Stimulated activated CD4-positive, alpha-beta T cell treated with anti-CD3 and anti-CD28 coated beads, Interleukin-2, amount 100 ng/mL, for 24 hours (primary cell): Measurements from ENCODE around the gene C18orf63.
"Not testable (repeated sequence)": the region's sequence is repeated elsewhere in the genome, so short reads cannot be mapped to it uniquely, and the experiment has no call there.

Experiments used
- DNase-seq, 2 donors: peaks; one replicate each; pipeline ENCODE4 v3.0.0-alpha.2; 2020

The C18orf63 gene

GRCh38 chr18:74315464-74316256 is at the start of gene C18orf63:
TSS of gene C18orf63 (plus strand) at chr18:74315839. CDS start at chr18:74317866, 2,027 bp downstream.
- DNase-seq: no peak

DNA sequence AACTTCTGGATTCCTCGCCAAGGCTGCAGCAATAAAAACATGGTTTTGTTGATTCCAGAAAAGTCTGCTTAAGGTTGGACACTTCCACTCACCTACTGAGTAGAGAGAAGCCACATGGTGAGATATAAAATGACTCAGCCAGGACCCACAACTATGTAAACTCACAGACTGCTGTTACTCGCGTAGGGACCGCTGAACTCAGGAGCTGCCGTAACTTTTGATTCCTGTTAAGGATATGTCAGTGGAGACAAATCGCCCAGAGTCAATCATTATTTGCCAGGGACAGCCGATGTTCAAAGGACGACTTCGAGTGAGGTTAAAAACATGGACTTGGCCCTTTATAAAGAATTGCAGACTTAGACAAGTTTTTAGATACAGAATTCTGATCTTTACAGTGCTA is 49.5 kb upstream of the C18orf63 start:
- no peak for DNase-seq

DNA sequence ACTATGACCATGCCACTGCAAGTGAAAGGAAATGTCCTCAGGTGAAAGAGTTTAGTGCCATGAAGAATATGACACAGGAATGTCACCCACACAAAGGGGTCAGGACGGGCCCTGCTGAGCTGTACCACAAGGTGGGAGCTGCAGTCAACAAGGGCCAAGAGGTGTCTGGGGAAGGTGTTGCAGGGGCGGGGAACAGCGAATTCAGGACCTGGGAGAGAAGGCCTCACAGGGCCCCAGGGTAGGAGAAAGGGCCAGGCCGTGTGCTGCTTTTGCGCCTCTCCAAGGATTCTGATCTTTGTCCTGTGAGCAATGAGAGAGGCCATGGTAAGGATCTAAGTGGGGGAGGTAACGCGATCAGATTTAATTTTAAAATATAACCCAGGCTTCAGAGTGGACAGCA is 47.5 kb upstream of the C18orf63 start:
- no peak for DNase-seq

- DNase-seq: no peak
These were observed 46.6 kb upstream of the C18orf63 start for GRCh38 chr18:74268933-74269620.

GRCh38 chr18:74271635-74272034 is 44.0 kb upstream of the C18orf63 start:
- DNase-seq: no peak

GRCh38 chr18:74273394-74273793 is 42.2 kb upstream of the C18orf63 start:
- no peak for DNase-seq

- DNase-seq: no peak
These were observed 40.9 kb upstream of the C18orf63 start for GRCh38 chr18:74274700-74275099.

GRCh38 chr18:74275736-74276135 is 39.9 kb upstream of the C18orf63 start:
- DNase-seq: no peak

DNA sequence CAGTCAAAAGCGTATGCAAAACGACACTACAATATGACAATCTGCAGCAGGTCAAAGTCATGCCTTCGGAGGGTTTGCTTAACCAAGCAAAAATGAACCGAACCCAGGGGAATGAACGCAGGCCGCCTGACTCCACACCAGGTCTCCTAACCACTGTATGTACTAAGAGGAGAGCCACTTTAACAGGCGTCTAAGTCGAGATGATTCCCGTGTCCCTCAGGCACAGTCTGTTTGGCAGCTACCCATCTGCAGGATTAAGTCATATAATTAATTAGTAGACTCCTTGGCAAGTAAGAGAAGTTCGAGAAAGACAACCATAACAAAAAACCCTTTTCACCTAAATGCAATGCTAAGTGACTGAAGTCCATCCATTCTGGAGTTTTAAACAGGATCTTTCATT is 39.0 kb upstream of the C18orf63 start:
- DNase-seq: no peak

- no peak for DNase-seq
These were observed 38.3 kb upstream of the C18orf63 start for GRCh38 chr18:74277296-74277695.

GRCh38 chr18:74278058-74278457 is 37.6 kb upstream of the C18orf63 start:
- no peak for DNase-seq

GRCh38 chr18:74278983-74279382 is 36.7 kb upstream of the C18orf63 start:
- no peak for DNase-seq

DNA sequence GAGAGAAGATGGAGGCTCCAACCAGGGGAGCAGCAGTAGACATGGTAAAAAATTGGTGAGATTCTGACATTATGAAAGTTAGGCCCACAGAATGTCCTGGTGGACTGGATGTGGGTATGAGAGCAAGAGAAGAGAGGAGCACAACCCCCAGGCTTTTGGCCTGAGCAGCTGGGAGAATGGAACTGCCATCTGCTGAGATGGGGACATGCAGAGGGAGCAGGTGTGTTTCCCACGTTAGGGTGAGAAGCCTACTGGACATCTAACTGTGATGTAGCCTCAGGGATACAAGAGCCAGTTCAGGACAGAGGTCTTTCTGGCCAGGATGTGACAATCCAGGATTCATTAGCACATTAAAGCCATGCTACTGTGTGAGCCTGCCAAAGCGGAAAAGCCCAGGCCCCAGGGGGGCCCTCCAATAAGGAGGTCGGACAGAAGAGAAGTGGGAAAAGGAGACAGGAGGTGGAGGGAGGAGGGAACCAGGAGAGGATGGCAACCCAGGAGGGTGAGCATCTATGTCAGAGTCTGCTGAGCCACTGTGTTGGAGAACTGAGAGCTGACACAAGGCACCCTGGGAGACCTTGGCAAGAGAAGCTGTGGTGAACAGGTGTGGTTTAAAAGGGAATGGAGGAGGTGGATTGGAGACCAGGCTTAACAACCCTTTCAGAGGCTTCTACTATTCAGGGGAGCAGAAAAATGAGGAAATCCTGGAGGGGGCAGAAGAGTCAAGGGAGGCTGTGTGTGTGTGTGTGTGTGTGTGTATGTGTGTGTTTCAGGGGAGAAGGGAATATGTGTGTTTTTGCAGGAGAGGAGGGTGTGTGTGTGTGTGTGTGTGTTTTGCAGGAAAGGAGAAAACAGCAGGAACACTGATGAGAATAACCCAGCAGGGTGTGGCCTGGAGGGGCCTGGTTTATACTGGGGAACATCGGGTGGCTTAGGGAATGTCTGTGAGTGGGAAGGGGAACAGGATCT is 34.3 kb upstream of the C18orf63 start:
- no peak for DNase-seq

DNA sequence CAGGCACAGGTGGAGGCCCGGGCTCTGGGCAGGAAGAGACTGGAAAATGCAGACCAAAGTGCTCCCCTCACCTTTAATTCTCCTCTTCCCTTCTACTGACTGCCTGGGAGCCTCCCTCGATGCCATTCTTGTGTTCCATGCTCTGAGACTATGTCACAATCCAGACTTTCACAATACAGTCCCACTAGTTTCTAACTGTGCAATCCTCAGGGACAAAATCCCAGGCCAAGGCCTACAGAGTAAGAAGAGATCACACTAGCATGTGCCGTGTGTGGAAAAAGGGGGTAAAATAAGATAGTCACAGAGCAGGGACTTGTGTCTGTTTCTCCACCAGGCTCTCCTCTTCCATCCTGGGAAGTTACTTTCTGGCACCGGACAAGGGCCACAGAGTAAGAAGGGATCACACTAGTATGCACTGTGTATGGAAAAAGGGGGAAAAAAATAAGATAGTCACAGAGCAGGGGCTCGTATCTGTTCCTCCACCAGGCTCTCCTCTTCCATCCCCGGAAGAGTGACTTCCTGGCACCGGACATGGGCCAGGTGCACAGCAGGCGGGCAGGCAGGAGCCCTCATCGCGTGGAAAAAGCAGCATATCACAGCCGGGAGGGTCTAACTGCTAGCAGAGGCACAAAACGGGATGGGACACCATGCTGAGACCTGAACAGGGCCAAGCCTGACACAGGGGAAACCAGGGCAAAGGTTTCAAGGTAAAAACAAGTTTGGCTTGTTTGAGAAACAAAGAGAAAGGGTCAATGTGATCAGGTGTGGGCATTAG is 33.5 kb upstream of the C18orf63 start:
- DNase-seq: no peak

GRCh38 chr18:74282755-74283554 is 32.7 kb upstream of the C18orf63 start:
- no peak for DNase-seq

- no peak for DNase-seq
These were observed 32.0 kb upstream of the C18orf63 start for GRCh38 chr18:74283646-74284045.

DNA sequence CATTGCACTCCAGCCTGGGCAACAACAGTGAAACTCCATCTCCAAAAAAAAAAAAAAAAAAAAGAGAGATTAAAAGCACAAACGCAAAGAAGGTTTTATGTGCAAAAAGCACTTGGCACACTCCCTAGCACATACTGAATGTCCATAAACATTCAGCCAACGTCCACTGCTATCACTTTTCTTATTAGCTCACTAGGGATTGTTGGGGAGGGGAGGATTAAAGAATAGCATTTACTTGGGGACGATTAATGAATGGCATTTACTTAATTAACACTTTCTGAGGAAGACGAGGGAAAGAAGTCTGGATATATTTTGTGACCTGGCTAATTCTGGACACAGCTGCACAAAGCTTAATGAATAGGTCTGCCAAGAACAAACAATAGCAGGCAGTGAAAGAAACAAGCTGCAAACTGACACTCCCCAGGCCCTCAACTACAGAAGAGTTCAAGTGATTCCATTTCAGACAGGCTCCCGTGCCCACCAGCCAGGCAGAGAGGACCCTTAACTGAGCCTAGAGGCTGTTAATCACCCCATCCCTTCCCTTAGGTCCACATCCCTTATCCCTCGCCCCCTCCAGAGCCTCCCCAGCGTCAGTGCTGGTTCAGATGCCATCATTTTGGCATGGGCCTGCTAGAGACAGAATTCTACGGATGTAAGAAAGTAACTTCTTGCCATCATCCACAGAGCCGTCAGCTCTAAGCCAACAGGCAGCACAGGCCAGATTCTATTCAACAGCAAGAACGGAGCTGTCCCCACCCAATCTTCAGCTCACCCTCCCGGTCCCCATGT is 31.3 kb upstream of the C18orf63 start:
- no peak for DNase-seq

GRCh38 chr18:74284980-74285355 is 30.7 kb upstream of the C18orf63 start:
- DNase-seq: no peak

GRCh38 chr18:74285583-74285982 is 30.1 kb upstream of the C18orf63 start:
- not testable (repeated sequence) for DNase-seq

- DNase-seq: no peak
These were observed 29.4 kb upstream of the C18orf63 start for GRCh38 chr18:74286106-74286855.
